Pancreas (tissue), 10 donors: ENCODE measurements around the gene FAM120A. TPM values are rescaled to one million over a fixed set of nuclear protein-coding genes. Genes with fewer than 3 reads are reported as not detected.

ENCODE experiments used
- ATAC-seq, 4 donors: fragments of 200-7000 bp; cut with Tn5 transposase; one replicate each; pipeline versions ENCODE4 v1.8.0 to v1.9.1; 2020; ENCODE audit warnings: mild to moderate bottlenecking in 4 of 4, moderate library complexity in 4 of 4
- DNase-seq, 6 donors: peaks; one replicate each; pipeline ENCODE4 v3.0.0-alpha.2; 2020
- FAIRE-seq: peaks from 2 replicates; lab custom pipeline; 2012; peaks lifted over from hg19 to GRCh38; lab: Jason Lieb, UNC
- H3K27ac ChIP-seq, 4 donors: fragments of 200-600 bp; sonication (generic); 1 replicate in 3 of 4; 2 replicates in 1 of 4; pipeline versions ENCODE4 v1.5.0 to v1.8.0; 2020
- H3K27me3 ChIP-seq, 4 donors: fragments of 200-600 bp; one replicate each; pipeline ENCODE4 v1.8.0; 2021
- H3K36me3 ChIP-seq, 3 donors: fragments of 200-600 bp; sonication (generic) in 1 of 3; one replicate each; pipeline versions ENCODE4 v1.5.0 to v1.8.0; 2020 to 2021
- H3K4me1 ChIP-seq, 3 donors: fragments of 200-600 bp; one replicate each; pipeline ENCODE4 v1.8.0; 2021
- H3K4me3 ChIP-seq, 4 donors: fragments of 200-600 bp; sonication (generic) in 2 of 4; one replicate each; pipeline versions ENCODE4 v1.5.0 to v1.8.0; 2020 to 2021
- H3K9me3 ChIP-seq, 4 donors: fragments of 200-600 bp; one replicate each; pipeline ENCODE4 v1.8.0; 2021
- CTCF ChIP-seq, 4 donors: fragments of 200-600 bp; sonication (generic) in 3 of 4; IDR thresholded peaks; one replicate each; pipeline versions ENCODE4 v1.5.0 to v1.8.0; 2021; ENCODE audit warnings: antibody characterized with exemption in 4 of 4
- WGBS, 2 donors: extraction: QIAGEN DNeasy Blood & Tissue Kit; methylation state at CpG; one replicate each; pipeline ENCODE4 v1.1.7; 2013; 5-methylcytosine and 5-hydroxymethylcytosine counted together
- intact Hi-C, 3 donors: fragments of 100-400 bp; cut with DNase I; formaldehyde crosslinking; loops; one replicate each; pipeline versions ENCODE4 v1.11.1 to v1.14.2; 2022
- polyA plus RNA-seq, 2 donors: library from polyadenylated mRNA; stranded (reverse); fragments of 200-250 nt; gene quantifications; one replicate each; pipeline ENCODE4 v1.2.3, GENCODE V29; 2013
- total RNA-seq, 6 donors: library from RNA; stranded (reverse); fragmentation: NEBNext Ultra II Directional in 4 of 6; extraction: Animal tissue kit (Norgen Biotek cat#: 25700) in 4 of 6; gene quantifications; one replicate each; pipeline versions ENCODE4 v1.2.1 to v1.2.4, GENCODE V29; 2021 to 2023
- donor health status: healthy with polysubstance abuse.
- donor health status: DM: no; HTN: no; CAD: no; lungs with moderate emphysema.
- donor health status: DM: no; HTN: no; CAD: no.
- donor health status: control.
- donor health status: control.
- donor health status: Bipolar disorder and iron deficiency.
- donor health status: DM: yes; HTN: yes; CAD: no.
- donor health status: DM: no; HTN: no; CAD: no.
- donor health status: DM: no; HTN: no; CAD: no.
- donor health status: DM: yes; HTN: yes; CAD: no.

Gene FAM120A
- total and polyA plus RNA-seq, 8 donors: 24.2 to 66.4 (median 54.0) TPM

DNA sequence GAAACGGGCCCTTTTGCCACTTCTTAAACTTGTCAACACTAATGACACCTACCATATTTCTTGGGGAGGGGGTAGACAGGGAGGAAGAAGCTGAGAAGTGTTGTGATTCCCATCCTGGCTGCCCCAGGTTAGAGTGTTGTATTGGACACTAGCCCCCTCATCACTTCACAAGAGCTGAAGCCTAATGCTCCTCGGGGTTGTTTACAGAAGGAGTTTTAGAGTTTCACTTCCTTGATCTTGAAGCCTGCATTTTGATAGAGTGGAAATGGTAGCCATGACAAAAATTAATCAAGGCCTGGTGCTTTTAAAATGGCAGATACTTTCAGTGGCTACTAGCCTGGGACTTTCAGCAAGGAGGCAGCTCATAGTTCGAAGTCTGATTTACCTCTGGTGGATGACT is 12.9 kb downstream of the FAM120A start:
- H3K27ac ChIP-seq: peak overlapping the region in 2 of 4 donors; percentile 9 to 56
- no peak overlapping the region for H3K4me3 ChIP-seq
- DNase-seq: no peak
- 60 to 63% methylated on average over 3 of the region's 3 CpGs for WGBS, 2 donors
- no peak for TF ChIP-seq CTCF (IDR thresholded peaks at IDR 0.05)
- intact Hi-C loops: no loop called here
- no peaks in the 10 kb centered on the region for H3K9me3 ChIP-seq
- H3K27me3 ChIP-seq: no peaks in the 10 kb centered on the region
- H3K4me1 ChIP-seq: peaks cover 27 to 44% (median 42%) of the 10 kb centered on the region in 3 donors
- FAIRE-seq: no peak
- no peaks in the 10 kb centered on the region for H3K36me3 ChIP-seq
- peak in 2 of 4 donors; percentile 31 to 40 for ATAC-seq

- intact Hi-C loops: no loop called here
Observed at GRCh38 chr9:93464876-93465275, 13.4 kb downstream of the FAM120A start.

GRCh38 chr9:93465855-93466254 is 14.4 kb downstream of the FAM120A start:
- WGBS, 2 donors: 39 to 40% methylated on average over 6 of the region's 6 CpGs
- Histone ChIP-seq H3K27ac (peak overlapping the region in 2 of 4 donors; percentile 56 to 66), H3K4me1 (peaks cover 31 to 51% (median 46%) of the 10 kb centered on the region in 3 donors), H3K9me3 (no peaks in the 10 kb centered on the region), H3K36me3 (no peaks in the 10 kb centered on the region), H3K4me3 (no peak overlapping the region), H3K27me3 (no peaks in the 10 kb centered on the region)
- intact Hi-C loops: no loop called here
- TF ChIP-seq CTCF (IDR thresholded peaks at IDR 0.05): no peak
- FAIRE-seq (no peak), ATAC-seq (peak; percentile 76 to 84 (median 80)), DNase-seq (peak in 3 of 6 donors; percentile 32 to 48 (median 38))

More at GRCh38 chr9:93464876-93465275, 13.4 kb downstream of the FAM120A start:
- no peaks in the 10 kb centered on the region for H3K9me3 ChIP-seq
- H3K4me3 ChIP-seq: no peak overlapping the region
- DNase-seq: no peak
- ATAC-seq: peak in 1 of 4 donors; percentile 7
- no peak for FAIRE-seq
- no peaks in the 10 kb centered on the region for H3K27me3 ChIP-seq
- H3K27ac ChIP-seq: peak overlapping the region in 2 of 4 donors; percentile 56 to 66
- no peaks in the 10 kb centered on the region for H3K36me3 ChIP-seq
- 61 to 77% methylated on average over 2 of the region's 2 CpGs for whole genome bisulfite sequencing, 2 donors
- no peak for TF ChIP-seq CTCF (IDR thresholded peaks at IDR 0.05)
- peaks cover 31 to 46% (median 41%) of the 10 kb centered on the region in 3 donors for H3K4me1 ChIP-seq

DNA sequence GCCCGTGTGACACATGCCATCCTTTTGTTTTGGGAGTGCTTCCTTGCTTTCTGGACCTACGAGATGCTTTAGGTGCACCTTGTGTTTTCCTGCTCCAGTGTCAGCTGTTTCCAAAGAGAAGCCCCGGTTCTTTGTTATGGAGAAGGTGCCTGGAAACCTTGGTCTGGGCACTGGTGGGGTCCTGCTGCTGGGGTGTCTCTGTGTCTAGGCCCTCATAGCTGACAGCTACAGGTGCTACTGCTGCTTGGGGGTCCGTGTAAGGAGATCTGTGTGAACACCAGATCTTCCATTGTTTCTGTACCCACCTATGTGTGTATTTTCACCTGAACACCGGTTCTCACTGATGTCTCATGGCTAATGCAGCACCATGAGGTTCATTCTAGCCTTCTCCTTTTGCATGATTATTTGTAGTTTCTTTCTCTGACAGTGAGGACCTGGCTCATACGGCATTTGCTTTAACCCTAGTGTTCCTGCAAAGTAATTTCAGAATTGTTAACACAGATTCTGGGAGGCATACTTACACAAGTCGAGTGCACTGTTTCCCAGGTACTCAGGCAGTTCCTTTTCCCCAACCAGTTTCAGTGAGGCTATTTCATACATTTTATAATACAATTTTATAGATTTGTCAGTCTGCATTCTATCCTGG is 15.1 kb downstream of the FAM120A start:
- ATAC-seq (peak in 3 of 4 donors; percentile 4 to 17 (median 4)), FAIRE-seq (no peak), DNase-seq (no peak)
- Histone ChIP-seq H3K9me3 (no peaks in the 10 kb centered on the region), H3K4me3 (no peak overlapping the region), H3K27ac (peak overlapping the region in 2 of 4 donors; percentile 56 to 66), H3K36me3 (no peaks in the 10 kb centered on the region), H3K27me3 (no peaks in the 10 kb centered on the region), H3K4me1 (peaks cover 31 to 56% (median 46%) of the 10 kb centered on the region in 3 donors)
- intact Hi-C loops: no loop called here
- TF ChIP-seq CTCF (IDR thresholded peaks at IDR 0.05): no peak
- WGBS, 2 donors: 46 to 58% methylated on average over 7 of the region's 7 CpGs

DNA sequence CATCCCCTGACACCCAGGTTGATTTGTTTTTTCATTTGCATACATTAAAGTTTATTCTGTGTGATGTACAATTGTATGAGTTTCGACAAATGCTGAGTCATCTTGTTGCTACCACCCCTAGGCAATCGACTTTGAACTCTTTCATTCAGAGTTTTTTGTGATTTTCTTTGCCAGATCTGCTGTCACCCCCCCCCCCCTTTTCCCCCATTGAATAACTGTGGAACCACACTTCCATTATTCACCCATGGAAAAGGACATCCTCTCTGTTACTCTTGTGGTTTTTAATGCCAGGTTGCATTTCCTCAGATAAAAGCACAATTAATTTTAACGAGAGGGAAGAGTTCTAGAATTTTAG is 15.6 kb downstream of the FAM120A start:
- Histone ChIP-seq H3K36me3 (no peaks in the 10 kb centered on the region), H3K4me3 (no peak overlapping the region), H3K4me1 (peaks cover 31 to 56% (median 46%) of the 10 kb centered on the region in 3 donors), H3K9me3 (no peaks in the 10 kb centered on the region), H3K27me3 (no peaks in the 10 kb centered on the region), H3K27ac (peak overlapping the region in 2 of 4 donors; percentile 65 to 66)
- FAIRE-seq (no peak), DNase-seq (no peak), ATAC-seq (peak in 1 of 4 donors; percentile 20)
- TF ChIP-seq CTCF (IDR thresholded peaks at IDR 0.05): no peak
- WGBS, 2 donors: 21 to 23% methylated on average over 3 of the region's 3 CpGs
- intact Hi-C loops: no loop called here
